Measurements from ENCODE around the gene AP2M1.

GRCh38 chr3:184180165-184180564, 5.5 kb downstream of the AP2M1 start:
- TF ChIP-seq NRF1 (conservative IDR thresholded peaks at IDR 0.05; ENCODE audit: low read depth, low read length) (no peak), GATAD2B (conservative IDR thresholded peaks at IDR 0.05; ENCODE audit: low read depth) (no peak), POLR2A (IDR thresholded peaks at IDR 0.05; ENCODE audit: low read depth, low read length) (no peak), POLR2AphosphoS5 (IDR thresholded peaks at IDR 0.05; ENCODE audit: low read length) (no peak), SUZ12 (IDR thresholded peaks at IDR 0.05; ENCODE audit: unreplicated experiment) (no peak), TAF1 (IDR thresholded peaks at IDR 0.05; ENCODE audit: borderline replicate concordance, low read depth, low read length) (no peak), BCL3 (IDR thresholded peaks at IDR 0.05; ENCODE audit: borderline replicate concordance, insufficient read depth, low read depth, low read length, poor library complexity, severe bottlenecking) (no peak), GABPA (IDR thresholded peaks at IDR 0.05; ENCODE audit: low read depth) (no peak), EGR1 (IDR thresholded peaks at IDR 0.05; ENCODE audit: borderline replicate concordance in 1 of 2, low read depth in 2 of 2, low read length in 2 of 2) (no peak), BHLHE40 (IDR thresholded peaks at IDR 0.05; ENCODE audit: borderline replicate concordance in 1 of 2, low read depth in 2 of 2, low read length in 1 of 2) (no peak)
- TF ChIP-seq, protein P1, sequence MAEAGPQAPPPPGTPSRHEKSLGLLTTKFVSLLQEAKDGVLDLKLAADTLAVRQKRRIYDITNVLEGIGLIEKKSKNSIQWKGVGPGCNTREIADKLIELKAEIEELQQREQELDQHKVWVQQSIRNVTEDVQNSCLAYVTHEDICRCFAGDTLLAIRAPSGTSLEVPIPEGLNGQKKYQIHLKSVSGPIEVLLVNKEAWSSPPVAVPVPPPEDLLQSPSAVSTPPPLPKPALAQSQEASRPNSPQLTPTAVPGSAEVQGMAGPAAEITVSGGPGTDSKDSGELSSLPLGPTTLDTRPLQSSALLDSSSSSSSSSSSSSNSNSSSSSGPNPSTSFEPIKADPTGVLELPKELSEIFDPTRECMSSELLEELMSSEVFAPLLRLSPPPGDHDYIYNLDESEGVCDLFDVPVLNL (IDR thresholded peaks at IDR 0.05; ENCODE audit: low read depth, low read length) = no peak
- TF ChIP-seq, protein P2, sequence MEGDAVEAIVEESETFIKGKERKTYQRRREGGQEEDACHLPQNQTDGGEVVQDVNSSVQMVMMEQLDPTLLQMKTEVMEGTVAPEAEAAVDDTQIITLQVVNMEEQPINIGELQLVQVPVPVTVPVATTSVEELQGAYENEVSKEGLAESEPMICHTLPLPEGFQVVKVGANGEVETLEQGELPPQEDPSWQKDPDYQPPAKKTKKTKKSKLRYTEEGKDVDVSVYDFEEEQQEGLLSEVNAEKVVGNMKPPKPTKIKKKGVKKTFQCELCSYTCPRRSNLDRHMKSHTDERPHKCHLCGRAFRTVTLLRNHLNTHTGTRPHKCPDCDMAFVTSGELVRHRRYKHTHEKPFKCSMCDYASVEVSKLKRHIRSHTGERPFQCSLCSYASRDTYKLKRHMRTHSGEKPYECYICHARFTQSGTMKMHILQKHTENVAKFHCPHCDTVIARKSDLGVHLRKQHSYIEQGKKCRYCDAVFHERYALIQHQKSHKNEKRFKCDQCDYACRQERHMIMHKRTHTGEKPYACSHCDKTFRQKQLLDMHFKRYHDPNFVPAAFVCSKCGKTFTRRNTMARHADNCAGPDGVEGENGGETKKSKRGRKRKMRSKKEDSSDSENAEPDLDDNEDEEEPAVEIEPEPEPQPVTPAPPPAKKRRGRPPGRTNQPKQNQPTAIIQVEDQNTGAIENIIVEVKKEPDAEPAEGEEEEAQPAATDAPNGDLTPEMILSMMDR (IDR thresholded peaks at IDR 0.05 in 2 of 3, conservative IDR thresholded peaks at IDR 0.05 in 1 of 3; ENCODE audit: control insufficient read depth in 2 of 3, extremely low read depth in 1 of 3, insufficient read depth in 1 of 3, low read depth in 3 of 3, low read length in 3 of 3) = no peak
- TF ChIP-seq, protein P3, sequence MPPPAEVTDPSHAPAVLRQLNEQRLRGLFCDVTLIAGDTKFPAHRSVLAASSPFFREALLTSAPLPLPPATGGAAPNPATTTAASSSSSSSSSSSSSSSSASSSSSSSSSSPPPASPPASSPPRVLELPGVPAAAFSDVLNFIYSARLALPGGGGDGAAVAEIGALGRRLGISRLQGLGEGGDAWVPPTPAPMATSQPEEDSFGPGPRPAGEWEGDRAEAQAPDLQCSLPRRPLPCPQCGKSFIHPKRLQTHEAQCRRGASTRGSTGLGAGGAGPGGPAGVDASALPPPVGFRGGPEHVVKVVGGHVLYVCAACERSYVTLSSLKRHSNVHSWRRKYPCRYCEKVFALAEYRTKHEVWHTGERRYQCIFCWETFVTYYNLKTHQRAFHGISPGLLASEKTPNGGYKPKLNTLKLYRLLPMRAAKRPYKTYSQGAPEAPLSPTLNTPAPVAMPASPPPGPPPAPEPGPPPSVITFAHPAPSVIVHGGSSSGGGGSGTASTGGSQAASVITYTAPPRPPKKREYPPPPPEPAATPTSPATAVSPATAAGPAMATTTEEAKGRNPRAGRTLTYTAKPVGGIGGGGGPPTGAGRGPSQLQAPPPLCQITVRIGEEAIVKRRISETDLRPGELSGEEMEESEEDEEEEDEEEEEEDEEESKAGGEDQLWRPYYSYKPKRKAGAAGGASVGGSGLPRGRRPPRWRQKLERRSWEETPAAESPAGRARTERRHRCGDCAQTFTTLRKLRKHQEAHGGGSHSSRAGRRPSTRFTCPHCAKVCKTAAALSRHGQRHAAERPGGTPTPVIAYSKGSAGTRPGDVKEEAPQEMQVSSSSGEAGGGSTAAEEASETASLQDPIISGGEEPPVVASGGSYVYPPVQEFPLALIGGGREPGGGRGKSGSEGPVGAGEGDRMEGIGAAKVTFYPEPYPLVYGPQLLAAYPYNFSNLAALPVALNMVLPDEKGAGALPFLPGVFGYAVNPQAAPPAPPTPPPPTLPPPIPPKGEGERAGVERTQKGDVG (CRISPR knock-in tag; IDR thresholded peaks at IDR 0.05) = no peak

All from GM12878 (cell line).